HL-60 (cell line): ENCODE measurements around the gene MED13L.

Experiments used
- POLR2AphosphoS5 ChIP-seq: IDR thresholded peaks from 2 replicates; pipeline ENCODE4 v1.6.1; 2012; ENCODE audit warnings: low read depth
- TF ChIP-seq, protein P1 (sequence below): IDR thresholded peaks from one replicate; pipeline ENCODE4 v1.5.1; 2011; ENCODE audit warnings: low read length, control low read depth, inconsistent platforms; ENCODE audit not compliant: insufficient read depth

DNA sequence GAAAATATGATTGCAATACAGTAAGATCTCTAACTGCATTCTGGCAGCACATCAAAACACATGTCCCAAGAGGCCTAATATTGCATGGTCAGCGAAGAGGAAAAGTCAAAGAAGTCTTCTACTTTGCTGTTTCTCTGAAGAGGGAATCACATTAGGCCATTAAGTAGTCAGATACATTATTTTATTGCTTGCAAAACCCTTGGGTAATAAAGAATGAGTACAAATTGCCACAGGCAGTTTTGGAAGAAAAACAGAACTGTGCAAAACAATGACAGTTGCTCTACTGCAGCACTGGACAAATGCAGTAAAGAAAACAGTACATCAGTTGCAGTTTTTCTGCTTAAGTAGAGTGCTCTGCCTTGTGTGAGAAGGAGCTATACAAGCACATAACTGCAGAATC is 211.9 kb downstream of the MED13L start:
- TF ChIP-seq, protein P1, sequence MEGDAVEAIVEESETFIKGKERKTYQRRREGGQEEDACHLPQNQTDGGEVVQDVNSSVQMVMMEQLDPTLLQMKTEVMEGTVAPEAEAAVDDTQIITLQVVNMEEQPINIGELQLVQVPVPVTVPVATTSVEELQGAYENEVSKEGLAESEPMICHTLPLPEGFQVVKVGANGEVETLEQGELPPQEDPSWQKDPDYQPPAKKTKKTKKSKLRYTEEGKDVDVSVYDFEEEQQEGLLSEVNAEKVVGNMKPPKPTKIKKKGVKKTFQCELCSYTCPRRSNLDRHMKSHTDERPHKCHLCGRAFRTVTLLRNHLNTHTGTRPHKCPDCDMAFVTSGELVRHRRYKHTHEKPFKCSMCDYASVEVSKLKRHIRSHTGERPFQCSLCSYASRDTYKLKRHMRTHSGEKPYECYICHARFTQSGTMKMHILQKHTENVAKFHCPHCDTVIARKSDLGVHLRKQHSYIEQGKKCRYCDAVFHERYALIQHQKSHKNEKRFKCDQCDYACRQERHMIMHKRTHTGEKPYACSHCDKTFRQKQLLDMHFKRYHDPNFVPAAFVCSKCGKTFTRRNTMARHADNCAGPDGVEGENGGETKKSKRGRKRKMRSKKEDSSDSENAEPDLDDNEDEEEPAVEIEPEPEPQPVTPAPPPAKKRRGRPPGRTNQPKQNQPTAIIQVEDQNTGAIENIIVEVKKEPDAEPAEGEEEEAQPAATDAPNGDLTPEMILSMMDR = no peak
- no peak for TF ChIP-seq POLR2AphosphoS5
